Upper lobe of left lung (tissue), 6 donors: ENCODE measurements around the gene MRGPRG. TPM values are rescaled to one million over a fixed set of nuclear protein-coding genes. Genes with fewer than 3 reads are reported as not detected.

ENCODE experiments used
- ATAC-seq, 2 donors: fragments of 200-7000 bp; cut with Tn5 transposase; one replicate each; pipeline ENCODE4 v1.9.1; 2022; ENCODE audit warnings: mild to moderate bottlenecking in 2 of 2, moderate library complexity in 2 of 2; ENCODE audit not compliant: low FRiP score in 2 of 2
- DNase-seq, 2 donors: peaks; one replicate each; pipeline ENCODE4 v3.0.0-alpha.2; 2019 to 2020
- H3K27ac ChIP-seq, 4 donors: fragments of 200-600 bp; sonication (generic); one replicate each; pipeline ENCODE4 v1.5.1; 2016 to 2019
- H3K27me3 ChIP-seq, 4 donors: fragments of 200-600 bp; sonication (generic); one replicate each; pipeline ENCODE4 v1.5.1; 2017 to 2019
- H3K36me3 ChIP-seq, 4 donors: fragments of 200-600 bp; sonication (generic); one replicate each; pipeline ENCODE4 v1.5.1; 2016 to 2019
- H3K4me1 ChIP-seq, 4 donors: fragments of 200-600 bp; sonication (generic); one replicate each; pipeline ENCODE4 v1.5.1; 2018 to 2019
- H3K4me3 ChIP-seq, 4 donors: fragments of 200-600 bp; sonication (generic); one replicate each; pipeline ENCODE4 v1.5.1; 2017 to 2019; ENCODE audit warnings: mild to moderate bottlenecking in 2 of 4, moderate library complexity in 1 of 4
- H3K9me3 ChIP-seq, 4 donors: fragments of 200-600 bp; sonication (generic); one replicate each; pipeline ENCODE4 v1.5.1; 2018 to 2019
- CTCF ChIP-seq, 6 experiments: fragments of 450-650 bp in 4 of 6; fragments of 200-600 bp in 2 of 6; sonication (generic) in 2 of 6; IDR thresholded peaks; one replicate each; pipeline ENCODE4 v1.5.1; 2016 to 2019; ENCODE audit warnings: antibody characterized with exemption in 6 of 6
- EP300 ChIP-seq, 4 donors: sonication (generic); formaldehyde crosslinking; IDR thresholded peaks; one replicate each; pipeline ENCODE4 v1.5.1; 2017; ENCODE audit warnings: antibody characterized with exemption in 4 of 4, control low read depth in 2 of 4
- POLR2A ChIP-seq, 4 donors: fragments of 450-650 bp; IDR thresholded peaks; one replicate each; pipeline ENCODE4 v1.5.1; 2016 to 2017; ENCODE audit warnings: antibody characterized with exemption in 4 of 4, mild to moderate bottlenecking in 2 of 4
- POLR2AphosphoS5 ChIP-seq, 2 donors: sonication (generic); formaldehyde crosslinking; IDR thresholded peaks; one replicate each; pipeline ENCODE4 v1.5.1; 2017; ENCODE audit warnings: antibody characterized with exemption in 2 of 2
- WGBS, 2 donors: methylation state at CpG; one replicate each; pipeline ENCODE4 v1.1.5; 2017 to 2018; 5-methylcytosine and 5-hydroxymethylcytosine counted together
- total RNA-seq, 6 donors: library from RNA; depleted of rRNA in 4 of 6; stranded (reverse); fragments of >200 nt in 4 of 6; gene quantifications; one replicate each; pipeline versions ENCODE4 v1.1.0 to v1.2.1, GENCODE V29; 2016 to 2021
- donor health status: DM: no; HTN: no; CAD: no; lungs with moderate emphysema.
- donor health status: DM: no; HTN: yes; CAD: no; lungs with severe emphysema.

The MRGPRG gene
- total RNA-seq, 6 donors from 2014 or later, result not detected

- Histone ChIP-seq H3K36me3 (no peaks in the 10 kb centered on the region), H3K27me3 (no peaks in the 10 kb centered on the region), H3K4me3 (no peak within 1 kb of the TSS), H3K27ac (no peak within 1 kb of the TSS), H3K9me3 (no peaks in the 10 kb centered on the region), H3K4me1 (peaks cover 0 to 7% (median 0%) of the 10 kb centered on the region in 4 donors)
- peak; percentile 18 to 80 for DNase-seq
- 60 to 65% methylated on average over 34 to 37 of the region's 39 CpGs for WGBS, 2 donors
- TF ChIP-seq POLR2A (IDR thresholded peaks at IDR 0.05), result no peak
- TF ChIP-seq CTCF (IDR thresholded peaks at IDR 0.05), result no peak
- no peak for TF ChIP-seq EP300 (IDR thresholded peaks at IDR 0.05)
- no peak for TF ChIP-seq POLR2AphosphoS5 (IDR thresholded peaks at IDR 0.05)
- peak; percentile 16 to 17 for ATAC-seq
Observed at GRCh38 chr11:3231851-3232744, 13.5 kb upstream of the MRGPRG start, which contains the start of gene MRGPRE. TSS of gene MRGPRE (minus strand) at chr11:3232417. CDS start at chr11:3228799, 3,618 bp downstream.

- Histone ChIP-seq H3K4me3 (no peak overlapping the region), H3K27ac (no peak overlapping the region), H3K36me3 (no peaks in the 10 kb centered on the region), H3K4me1 (peaks cover 0 to 7% (median 0%) of the 10 kb centered on the region in 4 donors), H3K27me3 (no peaks in the 10 kb centered on the region), H3K9me3 (no peaks in the 10 kb centered on the region)
- peak in 1 of 2 donors; percentile 3 for ATAC-seq
- TF ChIP-seq EP300 (IDR thresholded peaks at IDR 0.05) (no peak), POLR2AphosphoS5 (IDR thresholded peaks at IDR 0.05) (no peak), POLR2A (IDR thresholded peaks at IDR 0.05) (no peak), CTCF (IDR thresholded peaks at IDR 0.05) (no peak)
- 71 to 79% methylated on average over 5 to 6 of the region's 6 CpGs for WGBS, 2 donors
- DNase-seq, result no peak
Observed at GRCh38 chr11:3231550-3231850, 12.9 kb upstream of the MRGPRG start.

- TF ChIP-seq EP300 (IDR thresholded peaks at IDR 0.05) (no peak), POLR2A (IDR thresholded peaks at IDR 0.05) (no peak), POLR2AphosphoS5 (IDR thresholded peaks at IDR 0.05) (no peak), CTCF (IDR thresholded peaks at IDR 0.05) (no peak)
- ATAC-seq, result no peak
Observed at GRCh38 chr11:3230636-3231549, 12.3 kb upstream of the MRGPRG start.

GRCh38 chr11:3229673-3230630 is 11.3 kb upstream of the MRGPRG start:
- no peaks in the 10 kb centered on the region for H3K36me3 ChIP-seq
- H3K4me3 ChIP-seq, result no peak overlapping the region
- H3K9me3 ChIP-seq, result no peaks in the 10 kb centered on the region
- DNase-seq, result no peak
- no peaks in the 10 kb centered on the region for H3K27me3 ChIP-seq
- ATAC-seq, result no peak
- peaks cover 0 to 7% (median 0%) of the 10 kb centered on the region in 4 donors for H3K4me1 ChIP-seq
- 76 to 88% methylated on average over 17 to 20 of the region's 21 CpGs for WGBS, 2 donors
- no peak overlapping the region for H3K27ac ChIP-seq
- TF ChIP-seq EP300 (IDR thresholded peaks at IDR 0.05), result no peak

More at GRCh38 chr11:3230636-3231549, 12.3 kb upstream of the MRGPRG start:
- H3K4me3 ChIP-seq, result no peak overlapping the region
- H3K27ac ChIP-seq, result no peak overlapping the region
- H3K4me1 ChIP-seq, result peaks cover 0 to 7% (median 0%) of the 10 kb centered on the region in 4 donors
- WGBS, 2 donors, result 69 to 92% methylated on average over 8 to 12 of the region's 12 CpGs
- H3K27me3 ChIP-seq, result no peaks in the 10 kb centered on the region
- no peaks in the 10 kb centered on the region for H3K36me3 ChIP-seq
- no peak for DNase-seq
- H3K9me3 ChIP-seq, result no peaks in the 10 kb centered on the region
